ENCODE results near the gene BMPER. TPM values are rescaled to one million over a fixed set of nuclear protein-coding genes. Genes with fewer than 3 reads are reported as not detected.

BMPER gene
- total RNA-seq, 1 experiment from 2014 or later = 6.7 TPM

DNA sequence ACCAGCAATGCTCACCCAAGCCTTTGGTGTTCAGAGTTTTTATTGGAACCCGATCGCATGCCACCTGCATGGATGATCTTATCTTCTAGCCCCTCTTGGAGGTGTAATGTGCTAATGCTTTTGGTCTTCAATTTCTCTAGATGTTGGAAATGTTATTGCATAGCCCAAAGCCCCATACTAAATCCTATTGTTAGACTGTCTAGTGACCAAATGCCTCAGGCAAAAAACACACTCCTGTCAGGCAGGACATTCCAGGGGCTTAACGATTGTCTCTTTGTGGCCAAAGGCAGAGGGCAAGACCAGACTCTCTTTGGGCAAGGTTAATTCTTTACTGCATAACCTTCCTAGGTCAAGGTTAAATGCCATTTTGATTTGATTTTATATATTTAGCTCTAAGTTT lies 187.9 kb downstream of the BMPER start:
- CTCF ChIA-PET = no interaction called here
- intact Hi-C loops (cut with micrococcal nuclease; ENCODE audit: unreplicated experiment) = loop anchor here (5.0 kb wide), 1 partner anchor 339 kb away; no protein-coding TSS in a partner anchor

DNA sequence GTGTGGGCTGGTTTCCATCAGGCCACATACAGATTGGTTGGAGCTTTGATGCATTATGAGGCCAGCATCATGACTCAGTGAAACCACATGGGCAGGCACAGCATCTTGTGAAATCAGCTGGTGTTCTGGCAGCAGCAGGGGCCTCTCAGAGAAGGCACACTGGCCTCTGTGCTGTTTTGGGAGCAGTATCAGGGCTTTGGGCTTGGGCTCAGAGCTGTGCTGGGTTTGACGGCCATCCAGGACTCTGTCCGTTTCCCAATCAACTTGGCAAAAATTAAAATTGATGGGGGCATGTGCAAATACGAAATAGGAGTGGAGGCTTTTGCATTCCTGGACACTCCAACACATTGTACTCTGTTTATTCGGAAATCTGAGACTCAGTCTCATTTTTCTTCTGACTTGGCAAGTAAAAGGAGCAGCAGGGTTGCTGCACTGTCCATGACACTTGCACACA lies 190.9 kb downstream of the BMPER start:
- BruUV-seq (replicated peaks) = no TSS peak
- Histone ChIP-seq H3K27ac (ENCODE audit: low read depth, low read length, poor library complexity, severe bottlenecking) (no peak overlapping the region), H3K4me3 (ENCODE audit: low read depth, low read length, poor library complexity, severe bottlenecking) (no peak overlapping the region), H3K9me3 (ENCODE audit: low read depth, low read length, poor library complexity, severe bottlenecking) (no peaks in the 10 kb centered on the region), H3K36me3 (ENCODE audit: insufficient read depth, low read length, poor library complexity, severe bottlenecking) (no peaks in the 10 kb centered on the region), H3K4me1 (ENCODE audit: insufficient read depth, low read length, poor library complexity, severe bottlenecking) (no peaks in the 10 kb centered on the region), H3K27me3 (replicated peaks; ENCODE audit: insufficient read depth, low read depth, low read length, poor library complexity) (no peaks in the 10 kb centered on the region)
- TF ChIP-seq CTCF (conservative IDR thresholded peaks at IDR 0.05; ENCODE audit: low read depth, low read length) = no peak
- TF ChIP-seq EZH2 (IDR thresholded peaks at IDR 0.05; ENCODE audit: borderline replicate concordance, low read depth, low read length, poor library complexity, severe bottlenecking) = no peak
- ChIA-PET POLR2A (ENCODE audit: low non-redundant PET) (no interaction called here), CTCF (no interaction called here)
- no peak for DNase-seq (ENCODE audit: low spot score)
- intact Hi-C loops (cut with micrococcal nuclease; ENCODE audit: unreplicated experiment) = no loop called here

More for the DNA sequence above, 187.9 kb downstream of the BMPER start:
- BruUV-seq (replicated peaks) = no TSS peak
- Histone ChIP-seq H3K27ac (ENCODE audit: low read depth, low read length, poor library complexity, severe bottlenecking) (no peak overlapping the region), H3K27me3 (replicated peaks; ENCODE audit: insufficient read depth, low read depth, low read length, poor library complexity) (no peaks in the 10 kb centered on the region), H3K4me1 (ENCODE audit: insufficient read depth, low read length, poor library complexity, severe bottlenecking) (peaks cover 13% of the 10 kb centered on the region), H3K36me3 (ENCODE audit: insufficient read depth, low read length, poor library complexity, severe bottlenecking) (no peaks in the 10 kb centered on the region), H3K4me3 (ENCODE audit: low read depth, low read length, poor library complexity, severe bottlenecking) (no peak overlapping the region), H3K9me3 (ENCODE audit: low read depth, low read length, poor library complexity, severe bottlenecking) (no peaks in the 10 kb centered on the region)
- POLR2A ChIA-PET (ENCODE audit: low non-redundant PET) = no interaction called here
- TF ChIP-seq CTCF (conservative IDR thresholded peaks at IDR 0.05; ENCODE audit: low read depth, low read length) = no peak
- no peak for TF ChIP-seq EZH2 (IDR thresholded peaks at IDR 0.05; ENCODE audit: borderline replicate concordance, low read depth, low read length, poor library complexity, severe bottlenecking)
- DNase-seq (ENCODE audit: low spot score) = no peak

DNA sequence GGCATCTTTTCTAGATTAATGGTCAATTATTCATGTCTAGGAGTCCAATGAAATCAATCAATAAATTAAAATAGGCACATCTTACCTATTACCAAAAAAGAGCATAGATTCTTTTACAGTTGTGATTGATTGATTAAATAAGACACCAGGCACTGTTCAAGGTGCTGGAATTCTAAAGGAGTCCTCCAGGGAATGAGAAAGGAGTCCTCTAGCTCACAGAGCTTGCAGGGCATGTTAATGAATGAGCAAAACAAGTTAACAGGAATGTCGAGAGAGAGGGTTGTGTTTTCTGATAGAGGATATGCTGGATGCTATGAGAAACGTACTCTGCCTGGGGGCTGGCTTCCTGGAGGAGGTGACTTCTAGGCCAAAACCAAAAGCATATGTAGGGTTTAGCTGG lies 191.4 kb downstream of the BMPER start:
- H3K4me1 ChIP-seq (ENCODE audit: insufficient read depth, low read length, poor library complexity, severe bottlenecking) = no peaks in the 10 kb centered on the region
- no peak for TF ChIP-seq CTCF (conservative IDR thresholded peaks at IDR 0.05; ENCODE audit: low read depth, low read length)
- no peak for TF ChIP-seq EZH2 (IDR thresholded peaks at IDR 0.05; ENCODE audit: borderline replicate concordance, low read depth, low read length, poor library complexity, severe bottlenecking)
- no TSS peak for BruUV-seq (replicated peaks)
- no peak for DNase-seq (ENCODE audit: low spot score)
- H3K4me3 ChIP-seq (ENCODE audit: low read depth, low read length, poor library complexity, severe bottlenecking) = no peak overlapping the region
- intact Hi-C loops (cut with micrococcal nuclease; ENCODE audit: unreplicated experiment) = no loop called here
- no peaks in the 10 kb centered on the region for H3K27me3 ChIP-seq (replicated peaks; ENCODE audit: insufficient read depth, low read depth, low read length, poor library complexity)
- H3K27ac ChIP-seq (ENCODE audit: low read depth, low read length, poor library complexity, severe bottlenecking) = no peak overlapping the region
- ChIA-PET POLR2A (ENCODE audit: low non-redundant PET) (no interaction called here), CTCF (no interaction called here)
- H3K36me3 ChIP-seq (ENCODE audit: insufficient read depth, low read length, poor library complexity, severe bottlenecking) = no peaks in the 10 kb centered on the region
- H3K9me3 ChIP-seq (ENCODE audit: low read depth, low read length, poor library complexity, severe bottlenecking) = no peaks in the 10 kb centered on the region
